HG02981 (cell line): ENCODE data around the gene LHX6.

Source experiments
- ATAC-seq: cut with Tn5 transposase; IDR thresholded peaks from one replicate; pipeline ENCODE4 v1.9.1; 2021; ENCODE audit warnings: mild to moderate bottlenecking, moderate library complexity; ENCODE audit not compliant: unreplicated experiment

LHX6 gene

DNA sequence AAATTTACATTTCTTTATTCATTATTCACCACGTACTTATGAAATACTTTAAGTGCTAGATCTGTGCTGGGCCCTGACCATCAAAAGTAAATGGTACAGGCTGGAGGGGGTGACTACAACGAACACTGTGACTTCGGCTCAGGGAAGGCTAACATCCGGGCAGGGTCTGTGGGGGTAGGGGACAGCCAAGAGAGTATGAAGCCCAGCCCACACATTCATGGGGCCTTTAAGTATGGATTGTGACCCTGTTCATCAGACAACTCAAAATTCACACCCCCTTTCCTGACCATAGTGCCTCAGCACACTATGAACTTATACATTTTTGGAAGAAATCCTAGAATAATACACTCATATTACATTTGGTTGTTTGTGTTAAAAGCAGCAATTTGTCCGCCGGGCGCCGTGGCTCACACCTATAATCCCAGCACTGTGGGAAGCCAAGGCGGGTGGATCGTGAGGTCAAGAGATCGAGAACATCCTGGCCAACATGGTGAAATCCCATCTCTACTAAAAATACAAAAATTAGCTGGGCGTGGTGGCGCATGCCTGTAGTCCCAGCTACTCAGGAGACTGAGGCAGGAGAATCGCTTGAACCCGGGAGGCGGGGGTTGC lies 35.7 kb downstream of the LHX6 start:
- no peak for ATAC-seq

DNA sequence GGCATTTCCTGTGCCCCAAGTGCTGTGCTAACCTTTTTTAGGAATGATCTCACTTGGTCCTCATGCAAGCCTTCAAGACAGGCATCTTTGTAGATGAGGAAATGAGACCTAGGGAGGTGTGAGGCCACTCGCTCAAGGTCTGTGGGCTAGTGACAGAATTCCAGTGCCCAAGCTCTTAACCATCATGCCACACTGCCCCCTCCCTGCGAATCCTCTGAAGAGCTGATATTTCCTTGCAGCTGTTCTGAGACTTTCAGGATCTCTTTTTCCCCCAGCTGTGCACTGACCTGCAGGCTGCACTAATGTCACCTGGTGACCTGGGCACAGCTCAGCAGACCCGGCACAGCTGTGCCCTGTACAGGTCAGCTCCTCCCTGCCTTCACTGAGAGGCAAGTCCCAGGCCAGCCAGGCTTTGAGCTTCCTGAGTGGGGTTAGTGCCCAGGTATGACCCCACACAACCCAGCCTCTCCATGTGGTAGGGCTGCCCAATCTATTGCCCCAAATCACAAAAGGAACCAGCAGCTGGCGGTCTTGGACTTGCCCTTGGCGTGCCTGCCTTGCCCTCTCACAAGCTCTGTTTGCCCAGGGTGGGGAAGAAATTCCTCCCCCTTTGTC lies 36.4 kb downstream of the LHX6 start:
- ATAC-seq = no peak

DNA sequence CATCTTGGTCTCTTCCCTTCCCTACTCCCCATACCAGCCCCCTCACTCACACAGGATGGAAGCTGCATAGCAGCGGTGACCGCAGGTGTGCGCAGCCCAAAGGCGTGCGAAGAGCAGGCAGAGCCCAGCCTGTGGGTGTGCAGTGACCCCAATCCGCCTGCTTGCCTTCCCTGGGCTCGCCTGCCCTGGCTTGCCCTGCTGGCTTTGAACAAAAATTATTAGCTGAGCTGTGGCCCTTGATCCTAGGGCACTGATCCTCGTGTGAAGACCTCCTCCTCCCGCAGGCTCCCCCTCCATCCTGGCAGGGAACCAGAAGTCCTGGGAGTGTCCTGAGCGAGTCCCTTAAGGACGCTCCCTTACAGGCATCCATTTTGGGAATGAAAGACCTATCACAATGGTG lies 37.2 kb downstream of the LHX6 start:
- ATAC-seq = no peak

DNA sequence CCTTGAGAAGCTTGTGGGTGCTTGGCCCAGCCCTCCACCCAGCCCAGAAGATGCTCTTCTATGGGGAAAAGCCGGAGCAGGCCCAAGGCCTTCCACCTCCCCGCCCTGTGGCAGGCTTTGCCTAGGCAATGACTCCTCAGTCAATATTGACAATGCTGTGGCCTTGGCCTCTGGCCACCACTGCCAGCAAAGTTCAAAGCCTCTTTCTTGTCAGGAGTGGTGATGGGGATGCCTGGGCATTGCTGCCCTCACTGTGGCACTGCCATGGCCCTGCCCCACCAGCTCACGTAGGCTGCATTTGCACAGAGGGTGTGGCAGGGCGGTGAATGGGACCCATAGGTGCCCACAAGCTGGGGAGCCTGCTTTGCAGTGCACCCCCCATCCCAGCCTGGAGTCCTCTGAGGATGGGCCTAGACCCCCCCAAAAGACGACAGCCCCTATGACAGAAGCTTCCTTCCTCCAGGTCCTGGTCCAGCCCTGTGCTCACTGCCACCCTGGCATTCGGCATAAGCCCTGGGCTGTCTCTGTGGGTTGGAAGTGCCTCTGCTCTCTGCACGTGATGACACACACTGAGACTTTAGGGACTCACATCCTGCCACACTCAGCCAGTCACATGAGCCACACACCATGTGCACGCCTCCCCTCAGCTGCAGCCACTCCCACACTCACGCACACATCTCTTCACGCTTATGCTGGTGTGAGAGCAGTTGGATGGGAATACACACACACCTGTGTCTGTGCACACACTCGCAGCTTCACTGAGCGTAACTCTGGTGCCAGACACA lies 38.0 kb downstream of the LHX6 start:
- no peak for ATAC-seq

DNA sequence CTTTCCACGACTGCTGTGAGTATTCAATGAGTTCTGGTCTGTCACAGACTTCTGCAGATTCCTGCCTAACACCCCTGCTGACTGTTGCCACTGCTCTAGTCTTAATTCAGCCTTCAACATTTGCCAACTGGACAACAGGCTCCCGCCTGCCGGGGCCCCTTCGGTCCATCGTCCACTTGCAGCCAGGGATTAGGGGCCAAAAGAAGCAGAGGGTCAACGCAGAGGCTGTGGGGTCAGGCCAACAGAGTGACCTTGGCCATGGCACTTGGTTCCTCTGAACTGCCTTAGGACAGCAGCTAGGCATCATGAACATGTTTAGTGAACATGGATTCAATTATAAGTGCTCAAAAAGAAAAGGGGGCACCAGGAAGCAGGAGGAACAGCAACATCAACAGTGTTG lies 40.4 kb downstream of the LHX6 start:
- no peak for ATAC-seq

DNA sequence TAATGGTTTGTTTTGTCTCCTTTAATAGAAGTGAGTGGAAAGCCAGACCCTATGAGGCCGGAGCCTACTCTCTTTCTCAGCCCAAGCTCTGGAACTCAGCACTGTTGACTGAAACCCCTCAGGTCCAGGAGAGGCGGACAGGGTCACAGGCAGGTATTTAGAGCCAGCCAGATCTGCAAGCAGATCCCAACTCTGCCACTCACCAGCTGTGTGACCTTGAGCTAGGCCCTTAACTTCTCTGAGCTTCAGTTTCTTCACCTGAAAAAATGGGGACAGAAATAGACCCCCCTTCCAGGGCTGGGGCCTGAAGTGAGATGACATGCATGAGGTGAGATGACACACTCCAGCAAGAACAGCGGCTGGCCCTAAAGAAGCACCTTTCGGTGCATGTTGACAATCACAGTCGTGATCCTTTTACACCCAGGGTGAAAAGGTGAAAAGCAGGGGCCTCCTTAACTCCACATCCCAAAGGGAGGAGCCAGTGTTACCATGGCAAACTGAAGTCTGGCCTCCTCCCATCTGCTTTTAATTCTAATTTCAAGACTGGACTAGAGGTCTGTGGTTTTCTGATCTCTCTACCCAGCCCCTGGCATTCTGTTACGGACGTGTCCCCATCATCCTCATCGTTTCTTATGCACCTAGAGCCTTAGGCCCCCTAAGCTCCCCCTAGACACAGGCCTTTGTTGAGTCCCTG lies 41.8 kb downstream of the LHX6 start:
- no peak for ATAC-seq

DNA sequence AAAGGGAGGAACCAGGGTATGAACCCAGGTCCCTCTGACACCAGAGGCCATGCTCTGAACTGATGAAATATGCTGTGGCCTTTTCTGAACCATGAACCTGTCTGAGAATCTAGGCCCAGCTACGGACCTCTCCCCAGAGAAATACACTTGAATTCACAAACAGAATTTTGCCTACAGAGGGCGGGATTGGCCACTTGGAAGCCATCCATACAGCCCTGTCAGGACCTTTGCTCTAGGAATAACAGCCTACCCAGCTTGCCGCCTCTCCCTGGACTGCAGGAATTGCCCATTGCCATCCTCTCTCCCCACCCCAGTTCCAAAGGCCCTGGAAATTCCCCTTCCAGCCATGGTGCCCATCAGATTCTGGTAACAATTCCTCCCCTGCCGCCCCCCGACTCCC lies 42.5 kb downstream of the LHX6 start:
- no peak for ATAC-seq

DNA sequence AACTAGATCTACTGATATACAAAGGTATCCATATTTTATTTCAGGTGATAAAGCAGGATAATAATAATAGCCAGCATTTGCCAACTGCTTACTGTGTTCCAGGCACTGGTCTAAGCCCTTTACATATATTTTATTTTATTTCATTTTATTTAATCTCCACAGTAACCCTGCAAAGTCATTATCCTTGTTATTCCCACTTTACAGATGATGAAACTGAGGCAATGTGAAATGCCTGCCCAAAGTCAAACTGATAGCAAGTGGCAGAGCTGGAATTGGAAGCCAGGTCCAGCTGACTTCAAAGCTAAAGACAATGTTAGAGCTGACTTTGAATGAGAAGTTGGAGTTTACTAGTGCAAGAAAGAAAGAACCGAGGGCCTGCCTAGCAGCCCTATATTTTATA lies 44.2 kb downstream of the LHX6 start:
- no peak for ATAC-seq

DNA sequence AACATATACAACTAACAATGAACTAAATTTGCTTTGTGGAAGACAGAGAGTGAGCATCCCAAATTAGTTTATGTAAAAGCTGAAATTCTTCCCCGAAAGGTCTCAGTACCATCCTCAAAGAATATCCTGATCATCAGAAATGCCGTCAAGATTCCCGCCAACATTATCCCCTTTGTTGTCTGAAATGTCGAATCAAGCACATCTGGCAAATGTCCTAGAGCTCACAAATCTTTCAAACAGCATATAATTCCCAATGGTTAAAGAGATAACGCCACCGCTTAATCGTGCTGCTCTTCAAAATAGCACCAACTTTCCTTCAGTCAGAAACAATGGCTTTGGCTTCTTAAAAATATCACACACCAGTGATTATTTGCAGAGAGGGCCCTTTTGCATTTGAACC lies 45.3 kb downstream of the LHX6 start:
- no peak for ATAC-seq

DNA sequence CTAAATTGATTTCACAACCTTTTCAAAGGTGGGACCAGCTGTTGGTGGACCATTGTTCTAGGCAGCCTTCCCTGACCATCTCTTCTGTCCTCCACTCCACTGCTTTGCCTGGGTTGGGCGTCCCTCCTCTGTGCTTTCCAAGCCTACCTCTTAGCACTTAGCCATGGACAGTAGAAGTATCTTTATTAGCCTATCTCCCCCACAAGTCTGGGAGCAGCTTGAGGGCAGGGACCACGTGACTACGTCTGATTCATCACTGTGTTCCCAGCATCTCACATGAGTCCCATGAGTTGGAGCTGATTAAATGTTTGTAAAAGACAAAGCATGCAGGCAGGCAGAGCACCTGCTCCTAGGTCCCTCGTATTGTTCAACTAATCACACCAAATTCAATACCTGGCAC lies 48.1 kb downstream of the LHX6 start:
- no peak for ATAC-seq

DNA sequence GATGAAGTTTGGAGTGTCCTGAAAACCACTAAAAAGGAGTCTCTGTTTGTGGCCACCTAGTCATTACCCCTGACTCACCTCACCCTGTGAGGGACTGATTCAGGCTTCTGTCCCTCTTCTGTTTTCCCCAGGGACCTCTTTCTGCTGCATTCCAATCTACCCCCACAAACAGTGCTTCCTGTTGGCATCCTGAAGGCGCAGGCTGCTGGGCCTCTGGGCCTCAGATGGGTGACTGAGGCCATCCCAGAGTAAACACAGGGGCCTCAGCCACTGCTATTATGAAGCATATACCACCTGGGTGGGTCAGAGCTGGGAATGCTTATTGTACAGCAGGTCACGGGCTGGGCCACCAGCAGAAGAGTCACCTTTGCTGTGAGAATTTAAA lies 49.1 kb downstream of the LHX6 start:
- ATAC-seq = no peak

DNA sequence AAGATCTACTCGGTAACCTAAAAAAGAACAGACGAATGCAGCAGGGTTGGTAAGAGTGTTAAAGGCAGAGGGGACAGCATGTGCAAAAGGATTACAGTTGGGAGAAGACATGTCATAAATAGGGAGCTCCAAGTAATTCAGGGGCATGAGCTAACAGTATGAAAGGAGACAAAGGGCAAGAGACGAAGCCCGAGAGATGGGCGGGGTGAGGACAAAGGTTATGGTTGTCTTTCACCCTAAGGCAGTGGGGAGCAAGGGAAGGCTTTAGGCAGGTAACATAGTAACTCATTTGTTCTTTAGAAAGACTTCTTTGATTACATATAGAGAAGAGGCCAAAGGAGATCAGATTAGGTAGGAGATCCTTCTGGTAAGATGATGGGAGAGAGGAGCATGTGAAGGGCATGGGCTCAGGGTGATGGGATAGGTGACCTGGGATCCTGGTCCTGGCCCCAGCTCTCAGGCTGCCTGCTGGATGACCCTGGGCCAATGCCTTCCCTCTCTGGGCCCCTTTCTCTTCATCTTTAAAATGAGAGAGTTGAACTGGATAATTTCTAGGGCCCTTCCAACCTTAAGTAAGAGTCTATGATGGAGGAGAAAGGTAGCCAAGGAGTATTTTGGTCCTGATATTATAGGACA lies 49.6 kb downstream of the LHX6 start:
- ATAC-seq = no peak

DNA sequence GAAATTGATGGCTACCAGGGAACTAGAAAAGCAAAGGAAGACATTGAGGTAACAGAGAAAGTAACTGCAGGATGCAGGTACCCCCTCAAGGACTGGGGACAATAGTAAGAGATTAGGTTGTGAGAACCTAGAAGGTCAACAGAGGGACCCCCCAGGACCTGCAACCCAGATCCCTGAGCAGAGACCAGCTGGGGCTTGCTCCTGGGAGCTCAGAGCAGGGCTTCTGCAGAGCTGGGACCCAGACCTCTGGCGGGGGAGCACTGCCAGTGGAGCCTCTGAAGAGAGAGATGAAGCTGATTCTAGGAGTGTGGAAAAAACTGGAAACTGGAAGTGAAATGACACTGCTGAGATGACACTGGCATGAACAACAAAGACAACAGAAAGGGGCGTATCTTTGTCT lies 51.8 kb downstream of the LHX6 start:
- no peak for ATAC-seq

DNA sequence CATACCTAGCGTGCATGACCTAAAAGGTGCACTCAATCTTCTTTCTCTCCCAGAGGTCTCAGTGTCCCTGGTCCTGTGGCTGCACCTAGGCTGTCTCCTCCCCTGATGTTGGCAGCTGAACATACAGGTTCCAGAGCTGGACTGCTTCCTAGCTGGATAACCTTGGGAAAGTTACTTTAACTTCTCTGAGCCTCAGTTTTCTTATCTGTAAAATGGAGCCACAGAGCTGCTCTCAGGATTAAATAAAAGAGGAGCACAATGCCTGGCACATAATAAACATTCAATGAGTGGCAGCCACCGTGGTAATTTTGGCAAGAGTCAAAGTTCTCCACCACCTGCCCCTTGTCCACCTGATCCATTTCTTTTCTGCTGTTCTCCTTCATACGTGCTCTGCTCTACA lies 55.1 kb downstream of the LHX6 start:
- no peak for ATAC-seq

DNA sequence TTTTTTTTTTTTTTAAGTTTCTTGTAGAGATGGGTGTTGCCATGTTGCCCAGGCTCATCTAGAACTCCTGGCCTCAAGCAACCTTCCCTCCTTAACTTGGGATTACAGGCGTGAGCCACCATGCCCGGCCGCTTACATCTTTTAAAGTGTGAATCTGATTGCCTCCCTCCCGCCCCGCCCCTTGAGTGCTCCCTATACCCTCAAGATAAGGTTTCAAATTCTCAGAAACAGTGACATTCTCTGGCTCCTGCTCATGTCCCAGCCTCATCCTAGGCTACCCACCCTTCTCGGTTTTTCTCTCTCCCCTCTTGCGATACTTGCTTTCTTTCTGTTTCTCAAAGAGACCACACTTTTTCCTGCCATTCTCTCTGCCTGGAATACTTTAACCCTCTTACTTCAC lies 56.6 kb downstream of the LHX6 start:
- ATAC-seq = no peak

DNA sequence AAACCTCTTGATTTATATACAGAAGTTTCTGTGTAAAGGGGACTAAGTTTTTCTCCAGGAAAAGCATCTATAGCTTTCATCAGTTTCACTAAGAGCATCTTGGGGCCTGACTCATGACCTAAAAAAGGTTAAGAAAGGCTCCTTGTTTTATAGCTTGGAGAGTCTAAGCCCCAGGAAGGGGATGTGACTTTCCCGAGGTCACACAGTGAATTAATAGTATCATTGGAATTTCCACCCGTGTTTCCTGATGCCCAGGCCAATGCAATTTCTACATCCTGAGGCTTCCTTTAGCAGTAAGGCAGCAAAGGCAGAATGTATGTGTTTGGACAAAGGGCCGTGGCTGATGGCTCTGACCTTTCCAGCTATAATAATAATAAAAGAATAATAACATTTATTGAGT lies 60.4 kb downstream of the LHX6 start:
- ATAC-seq = no peak

DNA sequence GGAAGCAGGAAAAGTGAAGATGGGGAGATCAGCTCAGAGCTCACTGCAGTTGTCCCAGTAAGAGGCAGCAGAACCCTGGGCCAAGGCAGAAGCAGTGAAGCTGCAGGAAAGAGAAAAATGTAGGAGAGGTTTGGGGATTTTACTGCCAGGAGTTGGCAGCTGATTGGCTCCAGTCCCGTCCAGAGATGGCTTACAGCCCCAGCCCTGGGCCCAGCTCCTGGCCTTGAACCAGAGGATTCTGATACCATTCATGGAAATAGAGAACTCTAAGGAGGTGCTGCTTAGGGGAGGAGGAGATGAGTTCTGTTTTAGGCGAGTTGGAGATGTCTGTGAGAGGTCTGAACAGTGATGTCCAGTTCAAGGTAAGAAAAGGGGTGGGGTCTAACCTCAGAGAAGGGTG lies 64.5 kb downstream of the LHX6 start:
- ATAC-seq = no peak

DNA sequence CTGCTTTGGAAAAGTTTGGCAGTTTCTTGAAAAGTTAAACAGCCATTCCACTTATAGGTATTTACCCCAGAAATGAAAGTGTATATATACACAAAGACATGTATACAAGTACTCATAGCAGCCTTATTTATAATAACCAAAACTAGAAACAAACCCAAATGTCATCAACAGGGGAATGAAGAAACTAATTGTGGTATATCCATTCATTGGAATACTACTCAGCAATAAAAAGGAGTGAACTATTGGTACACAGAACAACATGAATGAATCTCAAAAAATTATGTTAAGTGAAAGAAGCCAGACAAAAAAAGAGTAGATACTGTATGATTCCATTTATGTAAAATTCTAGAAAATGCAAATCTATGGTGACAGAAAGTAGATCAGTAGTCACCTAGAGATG lies 66.3 kb downstream of the LHX6 start:
- no peak for ATAC-seq

DNA sequence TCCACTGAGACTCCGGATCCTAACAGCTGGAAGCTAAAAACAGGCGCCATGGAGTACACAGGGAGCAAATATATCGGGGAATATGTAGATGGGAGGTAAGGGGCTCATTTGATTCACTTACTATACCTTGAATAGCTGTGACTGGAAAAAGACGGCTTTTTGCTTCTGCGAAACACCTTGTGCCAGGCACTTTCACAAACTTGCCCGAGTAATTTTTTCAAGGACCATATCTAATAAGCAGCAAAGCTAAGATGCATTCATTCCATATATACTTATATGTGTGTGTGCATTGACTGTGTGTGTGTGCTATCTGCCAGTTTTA lies 68.9 kb downstream of the LHX6 start:
- no peak for ATAC-seq

DNA sequence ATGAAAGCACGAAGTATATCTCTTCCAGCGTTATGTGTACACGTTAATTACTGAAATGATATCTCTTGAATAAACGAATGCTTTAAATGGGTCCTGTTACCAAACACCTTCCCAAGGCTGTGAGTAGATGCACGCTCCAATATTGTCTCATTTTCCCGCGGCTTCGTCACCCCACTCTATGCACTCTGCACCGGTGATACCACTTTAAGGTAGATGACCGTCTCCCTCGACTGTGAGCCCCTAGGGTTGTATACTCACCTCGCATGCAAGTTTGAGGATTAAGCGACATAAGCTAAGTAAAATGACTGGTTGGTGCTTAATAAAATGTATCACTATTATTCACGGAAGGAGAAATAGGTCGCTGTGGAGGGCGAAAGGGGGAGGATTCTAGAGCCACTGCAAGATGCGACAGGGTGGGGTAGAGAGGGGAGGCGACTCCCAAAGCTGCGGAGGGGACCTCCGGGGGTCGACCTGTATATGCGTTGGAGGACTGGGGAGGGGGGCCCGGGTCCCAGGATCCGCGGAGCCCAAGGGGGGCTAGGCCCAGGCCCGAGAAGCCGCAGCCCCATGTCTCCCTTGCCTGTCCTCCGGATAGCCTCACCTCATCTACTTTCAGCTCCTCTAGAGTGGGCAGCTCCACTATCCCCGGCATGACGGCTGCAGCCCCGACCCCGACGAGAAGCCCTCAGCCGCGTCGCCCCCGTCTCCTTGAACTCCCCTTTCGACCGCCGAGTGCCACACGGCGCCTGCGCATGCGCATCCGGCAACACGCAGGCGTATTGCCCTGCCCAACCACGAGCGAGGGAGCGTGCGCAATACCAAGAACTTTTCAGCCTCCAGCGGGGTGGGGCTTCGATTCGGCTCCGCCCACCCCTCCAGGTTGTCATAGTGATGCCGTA lies 69.5 kb downstream of the LHX6 start, which contains the start of the genes MORN5 and NDUFA8:
Gene MORN5 (plus strand): TSS at position 883 of the 899 bp plus-strand sequence. CDS start 65 bp downstream, outside the sequence.
Gene NDUFA8 (minus strand): TSS at position 754 of the 899 bp plus-strand sequence. CDS start 102 bp downstream, at position 652.
- ATAC-seq = peak; percentile 94
